ENCODE data around the gene DRC3. TPM values are rescaled to one million over a fixed set of nuclear protein-coding genes. Genes with fewer than 3 reads are reported as not detected.

The DRC3 gene
- total RNA-seq, 4 donors from 2014 or later = 4.3 to 8.6 (median 6.0) TPM

DNA sequence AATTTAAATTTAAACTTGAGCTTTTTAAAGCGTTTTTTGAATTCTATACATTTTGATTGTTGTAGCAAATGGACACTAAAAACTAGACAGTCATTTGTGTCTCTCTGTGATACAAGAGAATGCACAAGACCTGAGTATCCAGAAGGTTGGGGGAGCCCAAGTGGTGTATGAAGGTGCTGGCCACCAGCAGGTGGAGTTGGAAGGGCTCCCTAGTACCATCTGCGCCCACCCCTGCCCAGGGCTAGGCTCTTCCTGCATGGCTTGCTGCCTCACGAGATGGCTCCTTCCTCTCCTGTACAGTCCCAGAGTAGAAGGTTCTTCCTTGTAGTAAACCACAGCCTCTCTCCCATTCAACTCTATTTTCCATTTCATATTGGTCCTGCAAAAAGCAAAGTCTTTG lies 83.6 kb downstream of the DRC3 start:
- no peak for DNase-seq (ENCODE audit: low spot score in 2 of 2)
- TF ChIP-seq, protein P1, sequence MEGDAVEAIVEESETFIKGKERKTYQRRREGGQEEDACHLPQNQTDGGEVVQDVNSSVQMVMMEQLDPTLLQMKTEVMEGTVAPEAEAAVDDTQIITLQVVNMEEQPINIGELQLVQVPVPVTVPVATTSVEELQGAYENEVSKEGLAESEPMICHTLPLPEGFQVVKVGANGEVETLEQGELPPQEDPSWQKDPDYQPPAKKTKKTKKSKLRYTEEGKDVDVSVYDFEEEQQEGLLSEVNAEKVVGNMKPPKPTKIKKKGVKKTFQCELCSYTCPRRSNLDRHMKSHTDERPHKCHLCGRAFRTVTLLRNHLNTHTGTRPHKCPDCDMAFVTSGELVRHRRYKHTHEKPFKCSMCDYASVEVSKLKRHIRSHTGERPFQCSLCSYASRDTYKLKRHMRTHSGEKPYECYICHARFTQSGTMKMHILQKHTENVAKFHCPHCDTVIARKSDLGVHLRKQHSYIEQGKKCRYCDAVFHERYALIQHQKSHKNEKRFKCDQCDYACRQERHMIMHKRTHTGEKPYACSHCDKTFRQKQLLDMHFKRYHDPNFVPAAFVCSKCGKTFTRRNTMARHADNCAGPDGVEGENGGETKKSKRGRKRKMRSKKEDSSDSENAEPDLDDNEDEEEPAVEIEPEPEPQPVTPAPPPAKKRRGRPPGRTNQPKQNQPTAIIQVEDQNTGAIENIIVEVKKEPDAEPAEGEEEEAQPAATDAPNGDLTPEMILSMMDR (IDR thresholded peaks at IDR 0.05) = no peak
- Histone ChIP-seq H3K27ac (no peak overlapping the region), H3K4me3 (no peak overlapping the region), H3K27me3 (no peaks in the 10 kb centered on the region), H3K36me3 (peaks cover 0 to 80% (median 10%) of the 10 kb centered on the region in 3 donors), H3K9me3 (no peaks in the 10 kb centered on the region), H3K4me1 (no peaks in the 10 kb centered on the region)
- WGBS, 2 donors = 92 to 96% methylated on average over 3 of the region's 3 CpGs

DNA sequence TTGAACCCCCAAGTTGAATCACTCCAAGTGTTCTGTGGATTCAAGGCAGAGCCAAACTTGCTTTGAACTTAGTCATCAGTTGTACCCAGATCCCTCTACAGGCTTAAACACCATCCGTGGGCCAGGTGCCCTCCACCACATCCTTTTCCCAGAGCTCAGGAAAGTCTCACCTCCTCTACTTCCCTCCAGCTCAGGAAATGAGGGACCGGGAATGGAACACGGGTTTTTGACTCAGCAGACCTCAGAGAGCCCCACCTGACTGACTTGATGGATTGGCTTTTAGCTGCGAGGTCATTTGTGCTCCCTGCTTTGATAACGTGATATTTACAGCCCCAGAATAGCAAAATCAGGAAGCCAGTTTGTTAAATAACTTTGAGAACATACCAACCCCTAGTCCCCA lies 86.6 kb downstream of the DRC3 start:
- WGBS, 2 donors = 78 to 80% methylated on average over 5 of the region's 5 CpGs
- no peaks in the 10 kb centered on the region for H3K4me1 ChIP-seq
- TF ChIP-seq POLR2A (IDR thresholded peaks at IDR 0.05) (no peak), EP300 (IDR thresholded peaks at IDR 0.05) (no peak)
- TF ChIP-seq, protein P1 (IDR thresholded peaks at IDR 0.05) = no peak
- DNase-seq (ENCODE audit: low spot score in 2 of 2) = no peak
- H3K27me3 ChIP-seq = no peaks in the 10 kb centered on the region
- no peak overlapping the region for H3K4me3 ChIP-seq
- no peak overlapping the region for H3K27ac ChIP-seq
- H3K36me3 ChIP-seq = peaks cover 0 to 99% (median 7%) of the 10 kb centered on the region in 3 donors
- no peaks in the 10 kb centered on the region for H3K9me3 ChIP-seq

DNA sequence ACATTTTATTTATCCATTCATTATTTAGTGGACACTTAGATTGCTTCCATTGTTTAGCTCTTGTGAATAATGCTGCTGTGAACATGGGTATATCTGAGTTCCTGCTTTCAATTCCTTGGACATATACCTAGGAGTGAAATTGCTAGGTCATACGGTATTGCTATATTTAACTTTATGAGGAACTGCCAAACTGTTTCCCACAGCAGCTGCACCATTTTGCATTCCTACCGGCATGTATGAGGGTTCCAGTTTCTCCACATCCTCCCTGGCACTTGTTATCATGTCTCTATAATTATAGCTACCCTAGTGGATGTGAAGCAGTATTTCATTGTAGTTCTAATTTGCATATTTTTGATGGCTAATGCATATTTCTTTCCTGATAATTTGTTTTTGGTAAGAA lies 91.4 kb downstream of the DRC3 start:
- Histone ChIP-seq H3K4me1 (no peaks in the 10 kb centered on the region), H3K27me3 (no peaks in the 10 kb centered on the region), H3K4me3 (no peak overlapping the region), H3K36me3 (peaks cover 0 to 86% (median 5%) of the 10 kb centered on the region in 3 donors), H3K27ac (no peak overlapping the region), H3K9me3 (no peaks in the 10 kb centered on the region)
- no peak for DNase-seq (ENCODE audit: low spot score in 2 of 2)
- TF ChIP-seq EP300 (IDR thresholded peaks at IDR 0.05) = no peak
- no peak for TF ChIP-seq POLR2A (IDR thresholded peaks at IDR 0.05)
- TF ChIP-seq, protein P1 (IDR thresholded peaks at IDR 0.05) = no peak
- WGBS, 2 donors = 77 to 86% methylated on average over 2 of the region's 2 CpGs

DNA sequence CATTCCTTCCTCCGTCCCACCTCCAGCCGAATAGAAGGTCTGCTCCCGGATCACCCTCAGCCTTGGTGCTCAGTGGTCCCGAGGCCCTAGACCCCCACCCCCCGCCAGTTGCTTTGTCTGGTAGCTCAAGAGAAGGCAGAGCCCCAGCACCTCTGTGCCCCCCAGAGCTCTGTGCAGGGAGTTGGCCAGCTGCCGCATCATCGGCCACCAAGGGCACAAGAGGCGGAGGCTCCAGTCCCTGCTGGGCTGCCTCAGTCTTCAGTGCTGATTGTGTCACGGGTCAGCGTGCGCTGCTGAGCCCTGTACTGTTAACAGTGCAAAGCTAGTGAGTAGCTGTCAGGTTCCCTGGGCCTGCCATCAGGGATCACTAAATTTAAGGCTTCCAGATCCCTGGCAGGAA lies 92.9 kb downstream of the DRC3 start:
- Histone ChIP-seq H3K4me3 (no peak overlapping the region), H3K9me3 (no peaks in the 10 kb centered on the region), H3K36me3 (peaks cover 0 to 71% (median 5%) of the 10 kb centered on the region in 3 donors), H3K27me3 (no peaks in the 10 kb centered on the region), H3K27ac (no peak overlapping the region), H3K4me1 (peaks cover 0 to 3% (median 1%) of the 10 kb centered on the region in 4 donors)
- no peak for TF ChIP-seq POLR2A (IDR thresholded peaks at IDR 0.05)
- no peak for TF ChIP-seq EP300 (IDR thresholded peaks at IDR 0.05)
- TF ChIP-seq, protein P1 (IDR thresholded peaks at IDR 0.05) = no peak
- 94 to 97% methylated on average over 8 to 11 of the region's 11 CpGs for WGBS, 2 donors
- no peak for DNase-seq (ENCODE audit: low spot score in 2 of 2)

Other genes starting within 250 kb of the DRC3 start
- gene SREBF1, start 135.9 kb upstream of the DRC3 start, total RNA-seq = 100 to 1,000 TPM; 115 to 253 (median 191) TPM
- 100 to 1,000 TPM in 1 of 4 donors, 10 to 100 TPM in 3; 83.4 to 109 (median 96.8) TPM for gene TOM1L2, start 462 bp upstream of the DRC3 start, total RNA-seq
- gene ATPAF2, start 66.3 kb downstream of the DRC3 start, total RNA-seq = 10 to 100 TPM; 24.0 to 43.7 (median 35.5) TPM
- gene GID4, start 66.5 kb downstream of the DRC3 start, total RNA-seq = 10 to 100 TPM; 13.2 to 19.4 (median 16.0) TPM
- 10 to 100 TPM; 29.5 to 55.1 (median 43.3) TPM for gene DRG2, start 115.1 kb downstream of the DRC3 start, total RNA-seq
- 1 to 10 TPM; 2.3 to 7.5 (median 2.9) TPM for gene MYO15A, start 135.9 kb downstream of the DRC3 start, total RNA-seq
- 100 to 1,000 TPM in 1 of 4 donors, 10 to 100 TPM in 3; 73.9 to 110 (median 93.6) TPM for gene ALKBH5, start 211.0 kb downstream of the DRC3 start, total RNA-seq